Stimulated activated CD4-positive, alpha-beta T cell treated with anti-CD3 and anti-CD28 coated beads, Interleukin-12 subunit alpha, Interleukin-12 subunit beta, amount 100 ng/mL, for 4 hours (primary cell): Measurements from ENCODE around the gene WDR19.

Source experiments
- DNase-seq: peaks from one replicate; pipeline ENCODE4 v3.0.0-alpha.2; 2020

The WDR19 gene

GRCh38 chr4:39305912-39306677 is 123.8 kb downstream of the WDR19 start:
- no peak for DNase-seq

DNA sequence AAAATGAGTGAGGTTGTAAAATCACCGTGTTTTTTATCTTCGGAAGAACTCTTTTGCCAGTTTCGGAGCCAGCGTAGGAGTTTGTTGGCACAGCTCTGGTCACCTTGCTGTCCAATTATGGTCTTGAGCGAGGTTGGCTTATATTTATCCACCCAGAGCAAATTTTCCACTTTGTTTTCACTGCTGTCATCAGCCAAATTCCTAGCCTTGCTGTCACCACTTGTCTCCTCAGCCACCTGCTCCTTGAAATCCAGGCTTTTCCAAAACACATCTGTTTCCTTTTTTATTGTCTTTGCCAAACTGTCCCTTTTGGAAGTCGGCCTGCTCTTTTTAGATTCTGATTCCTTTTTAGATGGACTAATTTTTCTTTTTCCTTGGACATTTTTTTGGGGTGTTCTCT is 126.3 kb downstream of the WDR19 start:
- no peak for DNase-seq

DNA sequence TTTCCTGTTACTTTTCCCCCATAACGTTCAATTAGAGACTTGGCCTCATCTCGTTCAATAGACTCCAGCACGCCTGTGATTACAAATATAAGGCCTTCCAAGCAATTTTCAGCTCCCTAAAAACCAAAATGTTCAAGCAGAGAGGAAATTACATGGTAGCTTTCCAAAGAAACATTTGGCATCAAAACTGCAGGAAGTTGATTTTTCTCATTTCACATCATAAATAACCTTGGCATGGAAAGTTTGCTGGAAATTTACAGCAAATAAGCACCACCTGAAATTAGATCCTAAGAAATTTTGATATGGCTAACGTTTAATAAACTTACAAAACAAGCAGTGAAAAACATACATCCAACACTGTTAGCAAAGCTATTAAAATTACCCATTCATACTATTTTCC is 130.5 kb downstream of the WDR19 start:
- no peak for DNase-seq

DNA sequence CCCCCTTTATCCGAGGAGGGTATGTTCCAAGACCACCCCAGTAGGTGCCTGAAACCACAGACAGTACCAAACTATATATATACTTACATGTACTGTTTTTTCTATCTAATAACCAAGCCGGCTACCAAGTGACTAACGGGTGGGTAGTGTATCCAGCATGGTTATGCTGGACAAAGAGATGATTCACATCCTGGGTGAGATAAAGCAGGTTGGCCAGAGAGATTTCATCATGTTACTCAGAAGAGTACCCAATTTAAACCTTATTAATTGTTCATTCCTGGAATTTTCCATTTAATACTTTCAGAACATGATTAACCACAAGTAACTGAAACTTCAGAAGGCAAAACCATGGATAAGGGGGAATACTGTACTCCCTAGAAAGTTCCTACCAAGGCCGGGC is 137.3 kb downstream of the WDR19 start:
- no peak for DNase-seq

DNA sequence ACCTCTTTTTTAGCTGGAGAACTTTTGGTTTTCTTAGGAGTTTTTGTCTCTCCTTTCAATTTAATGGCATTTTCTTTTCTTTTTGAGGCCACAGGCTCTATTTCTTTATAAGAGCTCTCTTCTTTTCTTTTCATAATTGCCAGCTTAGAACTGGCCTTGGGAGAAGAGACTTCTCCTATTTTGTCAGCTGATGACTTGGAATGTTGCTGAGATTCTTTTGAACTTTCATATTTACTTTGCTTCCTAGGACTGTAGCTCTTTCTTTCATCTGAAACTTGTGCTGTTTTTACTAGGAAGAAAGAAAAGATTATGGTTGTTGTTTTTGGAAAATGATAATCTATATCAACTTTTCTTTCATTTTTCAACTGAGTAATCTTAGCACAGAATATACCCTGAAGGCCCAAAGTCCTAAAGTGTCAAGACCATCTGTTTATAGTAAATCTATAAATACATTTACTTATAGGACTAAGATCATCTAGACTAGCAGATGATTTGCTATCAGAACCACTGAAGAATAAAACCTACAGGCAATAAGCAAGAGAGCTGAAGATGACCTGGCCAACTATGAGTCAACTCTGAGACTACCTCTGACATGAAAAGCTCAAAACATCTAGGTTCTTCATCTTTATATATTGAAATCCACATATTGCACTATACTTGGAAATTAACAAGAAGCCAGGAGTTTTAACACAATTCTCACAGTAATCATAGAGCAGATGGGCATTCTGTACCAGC is 138.2 kb downstream of the WDR19 start:
- no peak for DNase-seq

GRCh38 chr4:39323821-39324220 is 141.5 kb downstream of the WDR19 start:
- no peak for DNase-seq

DNA sequence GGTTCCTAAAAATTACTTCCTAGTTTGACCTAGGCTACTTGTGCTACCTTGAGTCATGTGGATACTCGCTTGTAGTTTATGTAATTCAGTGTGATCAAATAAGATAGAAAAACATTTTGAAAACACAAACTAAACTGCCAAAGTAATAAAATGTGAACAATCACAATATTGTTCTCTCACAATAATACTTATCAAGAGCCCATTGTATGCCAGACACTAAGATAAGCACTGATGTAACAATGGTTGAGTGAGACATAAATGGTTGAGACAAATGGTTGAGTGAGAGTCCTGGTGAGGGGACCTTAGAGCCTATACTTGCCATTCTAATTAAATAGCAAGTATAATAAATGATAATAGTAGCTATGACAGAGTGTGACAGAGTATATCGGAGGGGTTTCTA is 142.1 kb downstream of the WDR19 start:
- DNase-seq: no peak

- no peak for DNase-seq
Observed at GRCh38 chr4:39324897-39325613, 142.7 kb downstream of the WDR19 start.

GRCh38 chr4:39326468-39326977 is 144.2 kb downstream of the WDR19 start:
- no peak for DNase-seq

GRCh38 chr4:39330353-39330752 is 148.0 kb downstream of the WDR19 start:
- DNase-seq: no peak

GRCh38 chr4:39331191-39331590 is 148.9 kb downstream of the WDR19 start:
- no peak for DNase-seq
